HepG2 (cell line): ENCODE data around the gene FGF14.
"Not testable (repeated sequence)": the region's sequence is repeated elsewhere in the genome, so short reads cannot be mapped to it uniquely, and the experiment has no call there.

Source experiments
- EP300 ChIP-seq, 3 experiments: sonication (generic) in 1 of 3; formaldehyde crosslinking in 1 of 3; IDR thresholded peaks; 2 replicates each; pipeline versions ENCODE4 v1.5.1 to v1.6.1; 2011 to 2020; ENCODE audit warnings: low read depth in 2 of 3, low read length in 2 of 3, borderline replicate concordance in 1 of 3, improper control_type of control experiment in 1 of 3, mild to moderate bottlenecking in 1 of 3, missing genetic modification reagents in 1 of 3, moderate library complexity in 1 of 3
- EZH2 ChIP-seq: conservative IDR thresholded peaks from 2 replicates; pipeline ENCODE4 v1.6.1; 2012; ENCODE audit warnings: mild to moderate bottlenecking, low read depth, low read length, moderate library complexity
- FOSL2 ChIP-seq: sonication (generic); formaldehyde crosslinking; IDR thresholded peaks from 2 replicates; pipeline ENCODE4 v1.4.0; 2020; ENCODE audit warnings: missing genetic modification reagents
- GABPB1 ChIP-seq: IDR thresholded peaks from 2 replicates; pipeline ENCODE4 v1.6.1; 2016; ENCODE audit warnings: mild to moderate bottlenecking, missing genetic modification reagents, moderate library complexity, missing compliant biosample characterization
- HCFC1 ChIP-seq: fragments of 150-350 bp; IDR thresholded peaks from 2 replicates; pipeline ENCODE4 v1.6.1; 2014; ENCODE audit warnings: low read depth, low read length
- HIVEP1 ChIP-seq: sonication (generic); formaldehyde crosslinking; IDR thresholded peaks from 2 replicates; pipeline ENCODE4 v1.4.0; 2020; ENCODE audit warnings: mild to moderate bottlenecking, missing genetic modification reagents
- JUNB ChIP-seq: sonication (generic); formaldehyde crosslinking; IDR thresholded peaks from 2 replicates; pipeline ENCODE4 v1.8.0; 2022; ENCODE audit warnings: missing genetic modification reagents, mild to moderate bottlenecking, borderline replicate concordance
- MXI1 ChIP-seq: IDR thresholded peaks from 3 replicates; pipeline ENCODE4 v1.6.1; 2012; ENCODE audit warnings: low read depth, low read length, inconsistent platforms, borderline replicate concordance
- RNF2 ChIP-seq: fragments of 450-650 bp; conservative IDR thresholded peaks from 2 replicates; pipeline ENCODE4 v1.6.1; 2016; ENCODE audit warnings: low read depth
- ZFP36 ChIP-seq: fragments of 150-350 bp; IDR thresholded peaks from 2 replicates; pipeline ENCODE4 v1.6.1; 2018; ENCODE audit warnings: borderline replicate concordance, low read length, low read depth; ENCODE audit not compliant: partially characterized antibody
- ZNF549 ChIP-seq: sonication (generic); formaldehyde crosslinking; IDR thresholded peaks from 2 replicates; pipeline ENCODE4 v1.5.0; 2020; ENCODE audit warnings: missing genetic modification reagents
- TF ChIP-seq, protein P1 (sequence below): sonication (generic); formaldehyde crosslinking; IDR thresholded peaks from 2 replicates; pipeline ENCODE4 v1.8.0; 2022; ENCODE audit warnings: missing genetic modification reagents, mild to moderate bottlenecking, borderline replicate concordance
- TF ChIP-seq, protein P2 (sequence below): sonication (generic); formaldehyde crosslinking; IDR thresholded peaks from 2 replicates; pipeline ENCODE4 v1.5.0; 2020; ENCODE audit warnings: mild to moderate bottlenecking, missing genetic modification reagents, moderate library complexity
- TF ChIP-seq, protein P3 (sequence below), 2 experiments: IDR thresholded peaks; 2 replicates each; pipeline ENCODE4 v1.6.1; 2011 to 2012; ENCODE audit warnings: low read length in 2 of 2, borderline replicate concordance in 1 of 2, low read depth in 1 of 2, mild to moderate bottlenecking in 1 of 2, moderate library complexity in 1 of 2

DNA sequence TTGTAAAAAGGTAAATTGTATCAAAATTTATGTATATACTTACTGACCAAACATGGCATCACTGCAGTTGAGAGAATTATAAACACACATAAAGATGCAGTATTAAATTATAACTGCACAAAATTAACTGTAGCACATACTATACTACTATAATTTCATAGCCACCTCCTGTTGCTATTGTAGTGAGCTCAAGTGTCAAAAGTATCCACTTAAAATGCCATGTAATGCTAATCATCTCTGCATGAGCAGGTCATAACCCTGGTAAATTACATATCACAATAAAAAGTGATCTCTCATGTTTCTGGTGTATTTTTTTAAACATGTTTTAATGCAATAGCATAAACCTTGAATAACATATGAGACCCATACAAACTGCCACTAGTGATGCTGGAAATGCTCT lies 308.6 kb downstream of the FGF14 start:
- TF ChIP-seq GABPB1 (CRISPR knock-in tag); FOSL2; EP300 (IDR thresholded peaks at IDR 0.05; ENCODE audit: low read depth in 2 of 2, low read length in 2 of 2); EP300 (CRISPR knock-in tag; IDR thresholded peaks at IDR 0.05; ENCODE audit: borderline replicate concordance); EZH2; ZNF549; MXI1; HCFC1; JUNB (CRISPR knock-in tag); ZFP36; HIVEP1 (CRISPR knock-in tag); RNF2: not testable (repeated sequence)
- TF ChIP-seq, protein P1, sequence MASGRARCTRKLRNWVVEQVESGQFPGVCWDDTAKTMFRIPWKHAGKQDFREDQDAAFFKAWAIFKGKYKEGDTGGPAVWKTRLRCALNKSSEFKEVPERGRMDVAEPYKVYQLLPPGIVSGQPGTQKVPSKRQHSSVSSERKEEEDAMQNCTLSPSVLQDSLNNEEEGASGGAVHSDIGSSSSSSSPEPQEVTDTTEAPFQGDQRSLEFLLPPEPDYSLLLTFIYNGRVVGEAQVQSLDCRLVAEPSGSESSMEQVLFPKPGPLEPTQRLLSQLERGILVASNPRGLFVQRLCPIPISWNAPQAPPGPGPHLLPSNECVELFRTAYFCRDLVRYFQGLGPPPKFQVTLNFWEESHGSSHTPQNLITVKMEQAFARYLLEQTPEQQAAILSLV (CRISPR knock-in tag), result not testable (repeated sequence)
- TF ChIP-seq, protein P2, sequence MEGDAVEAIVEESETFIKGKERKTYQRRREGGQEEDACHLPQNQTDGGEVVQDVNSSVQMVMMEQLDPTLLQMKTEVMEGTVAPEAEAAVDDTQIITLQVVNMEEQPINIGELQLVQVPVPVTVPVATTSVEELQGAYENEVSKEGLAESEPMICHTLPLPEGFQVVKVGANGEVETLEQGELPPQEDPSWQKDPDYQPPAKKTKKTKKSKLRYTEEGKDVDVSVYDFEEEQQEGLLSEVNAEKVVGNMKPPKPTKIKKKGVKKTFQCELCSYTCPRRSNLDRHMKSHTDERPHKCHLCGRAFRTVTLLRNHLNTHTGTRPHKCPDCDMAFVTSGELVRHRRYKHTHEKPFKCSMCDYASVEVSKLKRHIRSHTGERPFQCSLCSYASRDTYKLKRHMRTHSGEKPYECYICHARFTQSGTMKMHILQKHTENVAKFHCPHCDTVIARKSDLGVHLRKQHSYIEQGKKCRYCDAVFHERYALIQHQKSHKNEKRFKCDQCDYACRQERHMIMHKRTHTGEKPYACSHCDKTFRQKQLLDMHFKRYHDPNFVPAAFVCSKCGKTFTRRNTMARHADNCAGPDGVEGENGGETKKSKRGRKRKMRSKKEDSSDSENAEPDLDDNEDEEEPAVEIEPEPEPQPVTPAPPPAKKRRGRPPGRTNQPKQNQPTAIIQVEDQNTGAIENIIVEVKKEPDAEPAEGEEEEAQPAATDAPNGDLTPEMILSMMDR (CRISPR knock-in tag), result not testable (repeated sequence)
- TF ChIP-seq, protein P3, sequence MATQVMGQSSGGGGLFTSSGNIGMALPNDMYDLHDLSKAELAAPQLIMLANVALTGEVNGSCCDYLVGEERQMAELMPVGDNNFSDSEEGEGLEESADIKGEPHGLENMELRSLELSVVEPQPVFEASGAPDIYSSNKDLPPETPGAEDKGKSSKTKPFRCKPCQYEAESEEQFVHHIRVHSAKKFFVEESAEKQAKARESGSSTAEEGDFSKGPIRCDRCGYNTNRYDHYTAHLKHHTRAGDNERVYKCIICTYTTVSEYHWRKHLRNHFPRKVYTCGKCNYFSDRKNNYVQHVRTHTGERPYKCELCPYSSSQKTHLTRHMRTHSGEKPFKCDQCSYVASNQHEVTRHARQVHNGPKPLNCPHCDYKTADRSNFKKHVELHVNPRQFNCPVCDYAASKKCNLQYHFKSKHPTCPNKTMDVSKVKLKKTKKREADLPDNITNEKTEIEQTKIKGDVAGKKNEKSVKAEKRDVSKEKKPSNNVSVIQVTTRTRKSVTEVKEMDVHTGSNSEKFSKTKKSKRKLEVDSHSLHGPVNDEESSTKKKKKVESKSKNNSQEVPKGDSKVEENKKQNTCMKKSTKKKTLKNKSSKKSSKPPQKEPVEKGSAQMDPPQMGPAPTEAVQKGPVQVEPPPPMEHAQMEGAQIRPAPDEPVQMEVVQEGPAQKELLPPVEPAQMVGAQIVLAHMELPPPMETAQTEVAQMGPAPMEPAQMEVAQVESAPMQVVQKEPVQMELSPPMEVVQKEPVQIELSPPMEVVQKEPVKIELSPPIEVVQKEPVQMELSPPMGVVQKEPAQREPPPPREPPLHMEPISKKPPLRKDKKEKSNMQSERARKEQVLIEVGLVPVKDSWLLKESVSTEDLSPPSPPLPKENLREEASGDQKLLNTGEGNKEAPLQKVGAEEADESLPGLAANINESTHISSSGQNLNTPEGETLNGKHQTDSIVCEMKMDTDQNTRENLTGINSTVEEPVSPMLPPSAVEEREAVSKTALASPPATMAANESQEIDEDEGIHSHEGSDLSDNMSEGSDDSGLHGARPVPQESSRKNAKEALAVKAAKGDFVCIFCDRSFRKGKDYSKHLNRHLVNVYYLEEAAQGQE (IDR thresholded peaks at IDR 0.05; ENCODE audit: borderline replicate concordance in 1 of 2, low read depth in 1 of 2, low read length in 2 of 2), result not testable (repeated sequence)
